Gastroesophageal sphincter (tissue), 4 donors: ENCODE measurements around the gene NAXE. TPM values are rescaled to one million over a fixed set of nuclear protein-coding genes. Genes with fewer than 3 reads are reported as not detected.
"Not testable (repeated sequence)": the region's sequence is repeated elsewhere in the genome, so short reads cannot be mapped to it uniquely, and the experiment has no call there.

Experiments used
- ATAC-seq: fragments of 150-250 bp; one replicate; pipeline ENCODE4 v1.9.1; 2016; ENCODE audit warnings: mild to moderate bottlenecking, moderate library complexity
- H3K27ac ChIP-seq, 4 donors: fragments of 200-600 bp; sonication (generic) in 3 of 4; 1 replicate in 3 of 4; 2 replicates in 1 of 4; pipeline ENCODE4 v1.5.1; 2016 to 2019
- H3K27me3 ChIP-seq: fragments of 200-600 bp; sonication (generic); one replicate; pipeline ENCODE4 v1.5.1; 2019
- H3K36me3 ChIP-seq, 2 donors: fragments of 200-600 bp; sonication (generic); one replicate each; pipeline ENCODE4 v1.5.1; 2019; ENCODE audit warnings: control low read depth in 1 of 2
- H3K4me1 ChIP-seq, 3 donors: fragments of 200-600 bp; sonication (generic); 1 replicate in 2 of 3; 2 replicates in 1 of 3; pipeline ENCODE4 v1.5.1; 2016 to 2019; ENCODE audit warnings: control low read depth in 2 of 3
- H3K4me3 ChIP-seq, 2 donors: fragments of 200-600 bp; sonication (generic); one replicate each; pipeline ENCODE4 v1.5.1; 2019; ENCODE audit warnings: mild to moderate bottlenecking in 1 of 2, moderate library complexity in 1 of 2
- H3K9me3 ChIP-seq, 3 donors: fragments of 200-600 bp; sonication (generic); one replicate each; pipeline ENCODE4 v1.5.1; 2017 to 2019; ENCODE audit warnings: control low read depth in 2 of 3
- CTCF ChIP-seq, 4 experiments: fragments of 200-600 bp in 2 of 4; fragments of 450-650 bp in 2 of 4; sonication (generic) in 1 of 4; IDR thresholded peaks; one replicate each; pipeline ENCODE4 v1.5.1; 2017 to 2019; ENCODE audit warnings: antibody characterized with exemption in 4 of 4, mild to moderate bottlenecking in 2 of 4, moderate library complexity in 2 of 4
- EP300 ChIP-seq: sonication (generic); formaldehyde crosslinking; IDR thresholded peaks from one replicate; pipeline ENCODE4 v1.6.1; 2017; ENCODE audit warnings: antibody characterized with exemption, mild to moderate bottlenecking
- POLR2A ChIP-seq, 2 donors: fragments of 450-650 bp; IDR thresholded peaks; one replicate each; pipeline ENCODE4 v1.6.1; 2017; ENCODE audit warnings: antibody characterized with exemption in 2 of 2, mild to moderate bottlenecking in 2 of 2, moderate library complexity in 1 of 2
- POLR2AphosphoS5 ChIP-seq: sonication (generic); formaldehyde crosslinking; IDR thresholded peaks from one replicate; pipeline ENCODE4 v1.6.1; 2017; ENCODE audit warnings: antibody characterized with exemption
- WGBS, 2 donors: methylation state at CpG; one replicate each; pipeline ENCODE4 v1.1.5; 2018; ENCODE audit warnings: low coverage in 1 of 2; 5-methylcytosine and 5-hydroxymethylcytosine counted together
- total RNA-seq, 4 donors: library from RNA; depleted of rRNA; stranded (reverse); fragments of >200 nt; gene quantifications; one replicate each; pipeline ENCODE4 v1.1.0, GENCODE V29; 2016

NAXE gene
- total RNA-seq, 4 donors from 2014 or later: 65.1 to 93.6 (median 73.4) TPM

DNA sequence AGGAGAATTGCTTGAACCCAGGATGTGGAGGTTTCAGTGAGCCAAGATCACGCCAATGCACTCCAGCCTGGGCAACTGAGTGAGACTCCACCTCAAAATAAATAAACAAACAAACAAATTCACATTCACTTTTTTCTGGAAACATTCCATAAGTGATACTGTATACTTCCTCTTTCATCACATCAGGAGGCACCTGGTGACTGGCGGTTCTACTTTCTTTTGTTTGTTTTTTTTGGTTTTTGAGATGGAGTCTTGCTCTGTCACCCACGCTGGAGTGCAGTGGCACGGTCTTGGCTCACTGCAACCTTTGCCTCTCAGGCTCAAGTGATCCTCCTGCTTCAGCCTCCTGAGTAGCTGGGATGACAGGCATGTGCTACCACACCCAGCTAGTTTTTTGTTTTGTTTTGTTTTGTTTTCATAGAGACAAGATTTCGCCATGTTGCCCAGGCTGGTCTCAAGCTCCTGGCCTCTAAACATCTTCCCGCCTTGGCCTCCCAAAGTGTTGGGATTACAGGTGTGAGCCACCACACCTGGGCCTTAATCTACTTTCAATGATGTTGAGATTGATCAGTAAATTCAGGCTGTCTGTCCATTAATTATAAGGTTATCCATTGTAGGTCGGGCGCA lies 38.4 kb downstream of the NAXE start:
- Histone ChIP-seq H3K27me3 (peaks cover 99% of the 10 kb centered on the region), H3K36me3 (no peaks in the 10 kb centered on the region), H3K27ac (no peak overlapping the region), H3K4me3 (no peak overlapping the region), H3K9me3 (no peaks in the 10 kb centered on the region), H3K4me1 (peaks cover 0 to 12% (median 8%) of the 10 kb centered on the region in 3 donors)
- 44 to 74% methylated on average over 3 to 8 of the region's 8 CpGs for WGBS, 2 donors
- no peak for ATAC-seq
- TF ChIP-seq POLR2AphosphoS5: no peak
- TF ChIP-seq POLR2A (IDR thresholded peaks at IDR 0.05): no peak
- no peak for TF ChIP-seq EP300
- TF ChIP-seq CTCF (IDR thresholded peaks at IDR 0.05): no peak

DNA sequence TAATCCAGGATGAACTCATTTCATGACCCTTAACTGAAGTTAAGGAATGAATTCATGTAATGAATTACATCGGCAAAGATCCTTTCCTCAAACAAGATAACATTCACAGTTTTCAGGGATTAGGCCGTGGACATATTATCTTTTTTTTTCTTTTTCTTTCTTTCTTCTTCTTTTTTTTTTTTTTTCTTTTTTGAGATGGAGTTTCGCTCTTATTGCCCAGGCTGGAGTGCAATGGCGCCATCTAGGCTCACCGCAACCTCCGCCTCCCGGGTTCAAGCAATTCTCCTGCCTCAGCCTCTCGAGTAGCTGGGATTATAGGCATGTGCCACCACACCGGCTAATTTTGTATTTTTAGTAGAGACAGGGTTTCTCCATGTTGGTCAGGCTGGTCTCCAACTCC lies 39.6 kb downstream of the NAXE start:
- H3K4me1 ChIP-seq, H3K36me3 ChIP-seq, H3K27ac ChIP-seq, H3K4me3 ChIP-seq, ATAC-seq, H3K9me3 ChIP-seq: not testable (repeated sequence)
- H3K27me3 ChIP-seq: peaks cover 98% of the 10 kb centered on the region
- WGBS, 2 donors: 45 to 52% methylated on average over 7 to 8 of the region's 9 CpGs

DNA sequence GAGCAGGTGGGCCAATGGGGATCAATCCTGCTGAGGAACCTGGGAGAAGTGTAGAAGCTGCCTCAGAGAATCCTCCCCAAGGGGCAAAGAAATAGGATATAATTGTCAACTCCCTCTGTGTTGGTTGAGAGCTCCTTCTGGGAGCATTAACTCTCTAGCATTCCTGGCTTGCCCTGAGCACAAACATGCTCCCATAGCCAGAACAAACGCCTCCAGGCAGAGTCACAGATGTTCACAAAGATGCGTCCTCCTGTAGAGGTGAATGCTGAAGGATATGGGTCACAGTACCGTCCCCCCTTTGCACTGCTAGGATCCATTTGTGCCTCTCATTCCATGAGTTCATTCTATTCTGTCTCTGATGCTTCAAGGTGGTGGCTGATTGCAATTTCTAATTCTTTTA lies 40.8 kb downstream of the NAXE start:
- H3K27ac ChIP-seq: no peak overlapping the region
- peaks cover 98% of the 10 kb centered on the region for H3K27me3 ChIP-seq
- ATAC-seq: no peak
- H3K4me1 ChIP-seq: no peaks in the 10 kb centered on the region
- no peaks in the 10 kb centered on the region for H3K9me3 ChIP-seq
- H3K36me3 ChIP-seq: no peaks in the 10 kb centered on the region
- H3K4me3 ChIP-seq: no peak overlapping the region
- 48% methylated on average over 3 of the region's 3 CpGs; no CpG with 5 or more reads in 1 of the 2 donors for WGBS, 2 donors
- TF ChIP-seq CTCF (IDR thresholded peaks at IDR 0.05) (no peak), POLR2A (IDR thresholded peaks at IDR 0.05) (no peak), EP300 (no peak), POLR2AphosphoS5 (no peak)

DNA sequence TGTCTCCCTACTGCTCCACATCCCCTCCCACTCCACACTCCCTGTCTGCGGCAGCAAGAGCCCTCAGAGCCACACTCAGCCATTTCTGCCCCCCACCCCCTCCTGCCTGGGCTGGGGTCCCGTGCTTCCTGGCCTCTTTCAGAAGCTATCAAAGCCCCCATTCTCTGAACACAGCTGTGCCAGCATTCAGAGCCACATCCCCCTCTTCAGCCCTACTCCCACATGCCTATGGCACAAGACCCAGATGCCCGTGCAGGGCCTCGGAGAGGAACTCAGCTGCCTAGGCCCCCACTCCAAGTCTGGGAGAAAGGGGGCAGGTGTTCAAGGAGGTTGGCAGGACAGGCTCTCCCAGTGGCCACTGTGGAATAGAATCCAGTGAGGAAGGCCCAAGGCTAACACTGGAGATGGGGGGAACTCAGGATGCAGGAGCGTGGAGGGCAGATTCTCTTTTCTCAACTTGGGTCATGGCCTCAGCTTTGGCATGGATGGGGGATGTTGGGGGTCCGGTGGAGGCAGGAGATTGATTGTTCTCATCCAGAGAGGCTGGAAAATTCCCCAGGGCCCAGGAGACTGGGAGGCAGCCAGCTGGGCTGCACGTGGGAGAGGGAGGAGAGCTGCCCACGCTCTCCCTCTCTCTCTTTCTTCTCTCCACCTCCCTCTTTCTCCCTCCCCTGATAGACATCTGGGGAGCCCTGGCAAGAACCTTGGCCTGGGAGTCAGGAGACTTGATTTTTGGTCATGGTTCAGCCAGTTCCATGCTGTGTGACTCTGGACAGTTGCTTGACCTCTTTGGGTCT lies 46.8 kb downstream of the NAXE start:
- Histone ChIP-seq H3K4me3 (no peak overlapping the region), H3K27ac (no peak overlapping the region), H3K27me3 (peaks cover 98% of the 10 kb centered on the region), H3K36me3 (no peaks in the 10 kb centered on the region), H3K9me3 (no peaks in the 10 kb centered on the region), H3K4me1 (peaks cover 0 to 21% (median 11%) of the 10 kb centered on the region in 3 donors)
- TF ChIP-seq POLR2AphosphoS5 (no peak), EP300 (no peak), CTCF (IDR thresholded peaks at IDR 0.05) (no peak), POLR2A (IDR thresholded peaks at IDR 0.05) (no peak)
- WGBS, 2 donors: 43 to 77% methylated on average over 3 to 5 of the region's 8 CpGs
- ATAC-seq: no peak

- peaks cover 98% of the 10 kb centered on the region for H3K27me3 ChIP-seq
Measured at GRCh38 chr1:156639601-156640101, 48.1 kb downstream of the NAXE start.

More at GRCh38 chr1:156639601-156640101, 48.1 kb downstream of the NAXE start:
- Histone ChIP-seq H3K4me3 (no peak overlapping the region), H3K4me1 (peaks cover 0 to 21% (median 11%) of the 10 kb centered on the region in 3 donors), H3K27ac (no peak overlapping the region), H3K36me3 (no peaks in the 10 kb centered on the region), H3K9me3 (no peaks in the 10 kb centered on the region)
- ATAC-seq: no peak
- TF ChIP-seq CTCF (IDR thresholded peaks at IDR 0.05): no peak
- no peak for TF ChIP-seq POLR2A (IDR thresholded peaks at IDR 0.05)
- no peak for TF ChIP-seq POLR2AphosphoS5
- TF ChIP-seq EP300: no peak
- WGBS, 2 donors: 40% methylated on average over 3 of the region's 6 CpGs; no CpG with 5 or more reads in 1 of the 2 donors
